ENCODE results near the gene DIO2.

- TF ChIP-seq TAF1 (IDR thresholded peaks at IDR 0.05; ENCODE audit: borderline replicate concordance, insufficient read depth, low read length), result no peak
- no peak for TF ChIP-seq POLR2AphosphoS5 (IDR thresholded peaks at IDR 0.05; ENCODE audit: low read depth, low read length)
- TF ChIP-seq, protein P1, sequence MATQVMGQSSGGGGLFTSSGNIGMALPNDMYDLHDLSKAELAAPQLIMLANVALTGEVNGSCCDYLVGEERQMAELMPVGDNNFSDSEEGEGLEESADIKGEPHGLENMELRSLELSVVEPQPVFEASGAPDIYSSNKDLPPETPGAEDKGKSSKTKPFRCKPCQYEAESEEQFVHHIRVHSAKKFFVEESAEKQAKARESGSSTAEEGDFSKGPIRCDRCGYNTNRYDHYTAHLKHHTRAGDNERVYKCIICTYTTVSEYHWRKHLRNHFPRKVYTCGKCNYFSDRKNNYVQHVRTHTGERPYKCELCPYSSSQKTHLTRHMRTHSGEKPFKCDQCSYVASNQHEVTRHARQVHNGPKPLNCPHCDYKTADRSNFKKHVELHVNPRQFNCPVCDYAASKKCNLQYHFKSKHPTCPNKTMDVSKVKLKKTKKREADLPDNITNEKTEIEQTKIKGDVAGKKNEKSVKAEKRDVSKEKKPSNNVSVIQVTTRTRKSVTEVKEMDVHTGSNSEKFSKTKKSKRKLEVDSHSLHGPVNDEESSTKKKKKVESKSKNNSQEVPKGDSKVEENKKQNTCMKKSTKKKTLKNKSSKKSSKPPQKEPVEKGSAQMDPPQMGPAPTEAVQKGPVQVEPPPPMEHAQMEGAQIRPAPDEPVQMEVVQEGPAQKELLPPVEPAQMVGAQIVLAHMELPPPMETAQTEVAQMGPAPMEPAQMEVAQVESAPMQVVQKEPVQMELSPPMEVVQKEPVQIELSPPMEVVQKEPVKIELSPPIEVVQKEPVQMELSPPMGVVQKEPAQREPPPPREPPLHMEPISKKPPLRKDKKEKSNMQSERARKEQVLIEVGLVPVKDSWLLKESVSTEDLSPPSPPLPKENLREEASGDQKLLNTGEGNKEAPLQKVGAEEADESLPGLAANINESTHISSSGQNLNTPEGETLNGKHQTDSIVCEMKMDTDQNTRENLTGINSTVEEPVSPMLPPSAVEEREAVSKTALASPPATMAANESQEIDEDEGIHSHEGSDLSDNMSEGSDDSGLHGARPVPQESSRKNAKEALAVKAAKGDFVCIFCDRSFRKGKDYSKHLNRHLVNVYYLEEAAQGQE (IDR thresholded peaks at IDR 0.05; ENCODE audit: insufficient read depth in 1 of 2, low read depth in 2 of 2, low read length in 2 of 2), result no peak
These were observed 3.8 kb upstream of the DIO2 start for GRCh38 chr14:80215081-80215480.

Measured in PFSK-1 (cell line).